Endothelial cell of umbilical vein (primary cell): Measurements from ENCODE around the gene RXFP1. TPM values are rescaled to one million over a fixed set of nuclear protein-coding genes. Genes with fewer than 3 reads are reported as not detected.

Source experiments
- BruUV-seq: library from RNA; stranded (reverse); fragments of 400-500 nt; replicated peaks from 2 replicates; lab custom pipeline; 2021; lab: Mats Ljungman, UMichigan
- CTCF ChIA-PET: fragments of 300-600, 350-600 bp; sonication (Branson Sonifier 250); formaldehyde crosslinking; loops from one replicate; lab custom pipeline; 2021; ENCODE audit warnings: antibody characterized with exemption, inconsistent platforms; lab: Charles Lee
- POLR2A ChIA-PET: fragments of 300-600, 350-600 bp; sonication (Branson Sonifier 250); formaldehyde crosslinking; loops from one replicate; lab custom pipeline; 2021; ENCODE audit warnings: antibody characterized with exemption, inconsistent platforms; lab: Charles Lee
- DNase-seq: peaks from one replicate; pipeline ENCODE4 v3.0.0-alpha.2; 2011; ENCODE audit warnings: low read depth, low spot score
- FAIRE-seq: peaks from 2 replicates; lab custom pipeline; 2011; peaks lifted over from hg19 to GRCh38; lab: Jason Lieb, UNC
- H2AFZ ChIP-seq: 2 replicates; pipeline ENCODE4 v1.6.0; 2012; ENCODE audit warnings: low read depth, low read length, control low read depth, inconsistent platforms
- H3K27ac ChIP-seq: 2 replicates; pipeline ENCODE4 v1.5.1; 2011; ENCODE audit warnings: low read depth, mild to moderate bottlenecking, control low read depth, low read length, moderate library complexity; ENCODE audit not compliant: insufficient read depth
- H3K27me3 ChIP-seq, 2 experiments: 2 replicates each; pipeline versions ENCODE4 v1.6.0 to v1.6.1; 2011; ENCODE audit warnings: low read length in 2 of 2, mixed read lengths in 1 of 2; ENCODE audit not compliant: control insufficient read depth in 2 of 2, insufficient read depth in 2 of 2
- H3K36me3 ChIP-seq, 2 experiments: 2 replicates in 1 of 2; 3 replicates in 1 of 2; pipeline ENCODE4 v1.5.1; 2011; ENCODE audit warnings: low read length in 2 of 2, mild to moderate bottlenecking in 1 of 2, moderate library complexity in 1 of 2; ENCODE audit not compliant: control insufficient read depth in 2 of 2, insufficient read depth in 2 of 2; ENCODE audit errors: extremely low read depth in 1 of 2
- H3K4me1 ChIP-seq: 3 replicates; pipeline ENCODE4 v1.5.1; 2011; ENCODE audit warnings: mild to moderate bottlenecking, low read length; ENCODE audit not compliant: control insufficient read depth, insufficient read depth; ENCODE audit errors: extremely low read depth
- H3K4me2 ChIP-seq: 2 replicates; pipeline ENCODE4 v1.6.1; 2011; ENCODE audit warnings: low read length, control low read depth, mixed read lengths; ENCODE audit not compliant: insufficient read depth
- H3K4me3 ChIP-seq, 3 experiments: fragments of 200-600 bp in 1 of 3; sonication (generic), shearing (Covaris generic) in 1 of 3; replicated peaks in 1 of 3; 2 replicates each; pipeline ENCODE4 v1.5.1; 2011 to 2016; ENCODE audit warnings: control low read depth in 3 of 3, low read length in 3 of 3, mild to moderate bottlenecking in 2 of 3, inconsistent platforms in 1 of 3, low read depth in 1 of 3, moderate library complexity in 1 of 3; ENCODE audit not compliant: insufficient read depth in 1 of 3
- H3K79me2 ChIP-seq: 2 replicates; pipeline ENCODE4 v1.6.0; 2012; ENCODE audit warnings: low read length, inconsistent platforms; ENCODE audit not compliant: control insufficient read depth, insufficient read depth
- H3K9ac ChIP-seq: replicated peaks from 2 replicates; pipeline ENCODE3; 2011; ENCODE audit warnings: low read length, control low read depth; ENCODE audit not compliant: insufficient read depth; ENCODE audit errors: extremely low read depth
- H3K9me1 ChIP-seq: replicated peaks from 3 replicates; pipeline ENCODE4 v1.6.0; 2011; ENCODE audit warnings: mild to moderate bottlenecking, low read length; ENCODE audit not compliant: control insufficient read depth, insufficient read depth; ENCODE audit errors: extremely low read depth
- H3K9me3 ChIP-seq: replicated peaks from 2 replicates; pipeline ENCODE4 v1.5.1; 2012; ENCODE audit warnings: low read length, inconsistent platforms; ENCODE audit not compliant: control insufficient read depth, insufficient read depth
- H4K20me1 ChIP-seq: replicated peaks from 2 replicates; pipeline ENCODE3; 2011; ENCODE audit warnings: mild to moderate bottlenecking, low read length; ENCODE audit not compliant: control insufficient read depth, insufficient read depth; ENCODE audit errors: extremely low read depth
- EZH2 ChIP-seq: IDR thresholded peaks from 2 replicates; pipeline ENCODE4 v1.6.1; 2012; ENCODE audit warnings: borderline replicate concordance, low read depth, mild to moderate bottlenecking, moderate library complexity, low read length, inconsistent platforms; ENCODE audit not compliant: severe bottlenecking
- FOS ChIP-seq: IDR thresholded peaks from 2 replicates; pipeline ENCODE4 v1.6.1; 2011; ENCODE audit warnings: mild to moderate bottlenecking, low read length, moderate library complexity, borderline replicate concordance; ENCODE audit not compliant: insufficient read depth
- GATA2 ChIP-seq: IDR thresholded peaks from 2 replicates; pipeline ENCODE4 v1.7.0; 2011; ENCODE audit warnings: low read depth, mild to moderate bottlenecking, moderate library complexity, mixed read lengths, low read length; ENCODE audit not compliant: insufficient read length, insufficient read depth
- JUN ChIP-seq: IDR thresholded peaks from 2 replicates; pipeline ENCODE4 v1.6.1; 2011; ENCODE audit warnings: borderline replicate concordance, low read depth; ENCODE audit not compliant: insufficient read length, insufficient read depth
- MYC ChIP-seq: IDR thresholded peaks from one replicate; pipeline ENCODE4 v1.6.1; 2011; ENCODE audit warnings: mild to moderate bottlenecking, low read depth, low read length
- POLR2A ChIP-seq: IDR thresholded peaks from 2 replicates; pipeline ENCODE4 v1.6.1; 2012; ENCODE audit warnings: low read depth, mild to moderate bottlenecking, control low read depth, low read length
- POLR2AphosphoS5 ChIP-seq: IDR thresholded peaks from 2 replicates; pipeline ENCODE4 v1.6.1; 2012; ENCODE audit warnings: low read depth, mild to moderate bottlenecking, control low read depth, low read length, moderate library complexity; ENCODE audit not compliant: insufficient read depth
- dilution Hi-C: fragments of 300-500 bp; cut with MboI; formaldehyde crosslinking; loops from one replicate; pipeline ENCODE4 v1.15.0; 2019; ENCODE audit warnings: low sequenced_read_pairs; ENCODE audit not compliant: extremely low pct_ligation_motif_present
- intact Hi-C: fragments of 100-400 bp; cut with micrococcal nuclease; formaldehyde crosslinking; loops from one replicate; pipeline ENCODE4 v1.10.0; 2022
- polyA plus RNA-seq, 4 experiments: library from polyadenylated mRNA; depleted of rRNA in 3 of 4; stranded (reverse) in 3 of 4; unstranded in 1 of 4; fragments of >200 nt; gene quantifications; 2 replicates each; pipeline versions ENCODE4 v1.2.1 to v1.2.3, GENCODE V29; 2011 to 2012; ENCODE audit warnings: missing spikeins in 1 of 4
- total RNA-seq: library from RNA; stranded (reverse); gene quantifications from 2 replicates; pipeline ENCODE4 v1.2.3, GENCODE V29; 2021
- TF ChIP-seq, protein P1 (sequence below), 2 donors: IDR thresholded peaks; 1 replicate in 1 of 2; 2 replicates in 1 of 2; pipeline ENCODE4 v1.5.1; 2011; ENCODE audit warnings: low read length in 2 of 2, mild to moderate bottlenecking in 2 of 2, moderate library complexity in 2 of 2, control low read depth in 1 of 2, inconsistent platforms in 1 of 2, low read depth in 1 of 2; ENCODE audit not compliant: insufficient read depth in 1 of 2; ENCODE audit errors: extremely low read depth in 1 of 2
- TF ChIP-seq, protein P2 (sequence below): IDR thresholded peaks from 2 replicates; pipeline ENCODE4 v1.6.1; 2011; ENCODE audit not compliant: insufficient read depth, insufficient read length

The RXFP1 gene
- total and polyA plus RNA-seq, 2 donors (not counting 3 experiments of a cell fraction or from before 2014, with no cell fraction given), result not detected

DNA sequence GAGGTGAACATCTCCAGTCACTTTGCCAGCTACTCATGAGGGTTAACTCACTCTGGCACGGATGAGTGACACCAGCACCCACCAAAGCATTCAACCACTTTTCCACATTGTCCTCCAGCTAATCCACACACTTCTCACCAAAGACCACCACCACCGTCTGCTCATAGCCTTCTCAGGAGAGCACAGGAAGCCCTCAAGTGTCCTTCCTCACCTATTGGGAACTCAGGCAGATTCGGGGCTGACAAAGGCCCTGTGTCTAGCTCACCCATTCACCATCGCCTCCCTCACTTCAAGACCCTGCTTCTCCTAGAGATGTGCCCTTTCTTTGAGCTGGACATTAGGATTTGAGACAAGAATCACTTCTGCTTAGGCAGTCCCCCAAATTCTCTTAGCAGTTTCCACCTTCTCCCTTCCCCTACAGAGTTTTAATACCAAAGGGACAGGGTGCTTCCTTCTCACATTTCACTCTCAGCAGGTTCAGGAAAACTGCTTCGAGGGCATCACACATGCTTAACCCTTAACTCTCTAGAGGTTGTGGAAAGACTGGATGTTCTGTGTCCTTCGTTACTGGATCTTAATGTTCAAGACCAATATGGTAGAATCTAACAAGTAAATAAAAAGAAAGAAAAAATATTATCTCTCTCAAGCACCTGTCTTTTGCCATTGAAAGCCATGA, 11.0 kb downstream of the RXFP1 start:
- H3K9ac ChIP-seq, result no peak overlapping the region
- no peaks in the 10 kb centered on the region for H3K9me3 ChIP-seq
- H3K4me2 ChIP-seq, result no peak overlapping the region
- POLR2A ChIA-PET, result no interaction called here
- BruUV-seq, result no TSS peak
- H3K4me1 ChIP-seq, result no peaks in the 10 kb centered on the region
- FAIRE-seq (no peak), DNase-seq (no peak)
- no peak overlapping the region for H3K4me3 ChIP-seq
- dilution Hi-C loops, result no loop called here
- H3K9me1 ChIP-seq, result no peaks in the 10 kb centered on the region
- intact Hi-C loops, result no loop called here
- H3K27ac ChIP-seq, result no peak overlapping the region
- H3K36me3 ChIP-seq, result no peaks in the 10 kb centered on the region
- H2AFZ ChIP-seq, result no peak overlapping the region
- TF ChIP-seq, protein P1, sequence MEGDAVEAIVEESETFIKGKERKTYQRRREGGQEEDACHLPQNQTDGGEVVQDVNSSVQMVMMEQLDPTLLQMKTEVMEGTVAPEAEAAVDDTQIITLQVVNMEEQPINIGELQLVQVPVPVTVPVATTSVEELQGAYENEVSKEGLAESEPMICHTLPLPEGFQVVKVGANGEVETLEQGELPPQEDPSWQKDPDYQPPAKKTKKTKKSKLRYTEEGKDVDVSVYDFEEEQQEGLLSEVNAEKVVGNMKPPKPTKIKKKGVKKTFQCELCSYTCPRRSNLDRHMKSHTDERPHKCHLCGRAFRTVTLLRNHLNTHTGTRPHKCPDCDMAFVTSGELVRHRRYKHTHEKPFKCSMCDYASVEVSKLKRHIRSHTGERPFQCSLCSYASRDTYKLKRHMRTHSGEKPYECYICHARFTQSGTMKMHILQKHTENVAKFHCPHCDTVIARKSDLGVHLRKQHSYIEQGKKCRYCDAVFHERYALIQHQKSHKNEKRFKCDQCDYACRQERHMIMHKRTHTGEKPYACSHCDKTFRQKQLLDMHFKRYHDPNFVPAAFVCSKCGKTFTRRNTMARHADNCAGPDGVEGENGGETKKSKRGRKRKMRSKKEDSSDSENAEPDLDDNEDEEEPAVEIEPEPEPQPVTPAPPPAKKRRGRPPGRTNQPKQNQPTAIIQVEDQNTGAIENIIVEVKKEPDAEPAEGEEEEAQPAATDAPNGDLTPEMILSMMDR (IDR thresholded peaks at IDR 0.05; ENCODE audit: extremely low read depth in 1 of 2, insufficient read depth in 1 of 2, low read depth in 1 of 2, low read length in 2 of 2), result no peak
- no peak for TF ChIP-seq GATA2
- TF ChIP-seq, protein P2, sequence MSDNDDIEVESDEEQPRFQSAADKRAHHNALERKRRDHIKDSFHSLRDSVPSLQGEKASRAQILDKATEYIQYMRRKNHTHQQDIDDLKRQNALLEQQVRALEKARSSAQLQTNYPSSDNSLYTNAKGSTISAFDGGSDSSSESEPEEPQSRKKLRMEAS, result no peak
- TF ChIP-seq FOS, result no peak
- TF ChIP-seq JUN, result no peak
- TF ChIP-seq POLR2A, result no peak
- no peak for TF ChIP-seq POLR2AphosphoS5
- no peak for TF ChIP-seq EZH2
- TF ChIP-seq MYC, result no peak
- no peaks in the 10 kb centered on the region for H4K20me1 ChIP-seq
- no peaks in the 10 kb centered on the region for H3K27me3 ChIP-seq
- H3K79me2 ChIP-seq, result no peaks in the 10 kb centered on the region
- CTCF ChIA-PET, result interaction anchor here (1.3 to 1.4 kb wide), 2 partner anchors 37 to 277 kb away, joined by 3 to 4 read pairs; no protein-coding TSS in a partner anchor
